ENCODE data around the gene C17orf58.

GRCh38 chr17:67999291-67999911, 3.1 kb upstream of the C17orf58 start:
- TF ChIP-seq CTCF (IDR thresholded peaks at IDR 0.05) (no peak), POLR2AphosphoS5 (IDR thresholded peaks at IDR 0.05; ENCODE audit: insufficient read depth in 1 of 2, low read depth in 1 of 2) (no peak)

Data from vagina (tissue), 2 donors.